T-helper 9 cell (primary cell): Measurements from ENCODE around the gene MYL11.
"Not testable (repeated sequence)": the region's sequence is repeated elsewhere in the genome, so short reads cannot be mapped to it uniquely, and the experiment has no call there.

Experiments
- DNase-seq: peaks from one replicate; pipeline ENCODE4 v3.0.0-alpha.2; 2020
- total RNA-seq, 2 donors: gene quantifications; one replicate each; lab custom pipeline; 2026; lab: John Stamatoyannopoulos, UW

Gene MYL11
- total RNA-seq: 0 to 0.49 reads per million in 2 donors

- no peak for DNase-seq
Observed at GRCh38 chr16:30374538-30374937, at the start of gene MYL11. Gene MYL11 (plus strand): TSS chr16:30374802. CDS start chr16:30374858, 56 bp downstream.

- peak; percentile 79 for DNase-seq
Observed at GRCh38 chr16:30334473-30334989, 40.1 kb upstream of the MYL11 start.

- DNase-seq: peak; percentile 72
Observed at GRCh38 chr16:30335028-30335597, 39.5 kb upstream of the MYL11 start.

GRCh38 chr16:30335598-30336474 lies 38.8 kb upstream of the MYL11 start:
- DNase-seq: no peak

GRCh38 chr16:30337964-30338357 lies 36.6 kb upstream of the MYL11 start:
- not testable (repeated sequence) for DNase-seq

DNA sequence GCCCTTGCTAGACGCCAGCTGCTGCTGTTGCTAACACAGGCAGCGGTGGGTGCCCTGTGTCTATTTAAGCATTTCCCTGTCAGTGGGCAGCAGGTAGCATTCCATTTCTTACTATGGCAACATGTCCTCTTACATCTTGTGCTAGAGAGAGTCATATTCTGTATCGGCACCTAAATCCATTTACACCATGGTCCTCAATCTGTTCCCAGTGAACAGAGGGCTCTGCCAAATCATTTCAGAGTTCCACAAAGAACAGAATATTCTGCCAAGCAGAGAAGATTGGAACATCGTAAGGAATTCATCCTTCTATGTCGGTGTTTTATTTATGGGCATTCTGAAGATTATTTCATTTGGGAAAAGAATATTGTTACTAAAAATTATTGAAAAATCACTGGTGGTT lies 35.9 kb upstream of the MYL11 start:
- DNase-seq: not testable (repeated sequence)

DNA sequence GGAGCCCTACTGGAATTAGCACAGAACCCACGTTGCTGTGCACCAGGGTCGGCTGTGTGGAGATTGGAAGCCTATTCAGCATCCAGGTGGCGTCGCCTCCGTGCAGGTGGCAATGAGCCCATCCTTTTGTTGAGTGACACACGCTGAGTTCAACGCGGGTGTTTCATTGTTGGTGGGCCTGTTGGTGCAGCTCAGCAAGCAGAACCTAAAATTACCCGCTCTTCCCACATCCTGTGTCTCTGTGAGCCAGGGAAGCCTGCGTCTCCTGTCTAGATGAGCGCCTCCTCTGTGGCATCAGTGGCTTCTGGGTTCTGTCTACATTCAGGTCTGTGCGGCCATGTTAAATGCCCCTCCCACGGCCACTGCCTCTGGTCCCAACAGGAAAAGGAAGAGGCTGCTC lies 34.0 kb upstream of the MYL11 start:
- no peak for DNase-seq

GRCh38 chr16:30341971-30342370 lies 32.6 kb upstream of the MYL11 start:
- not testable (repeated sequence) for DNase-seq

- no peak for DNase-seq
Observed at GRCh38 chr16:30342751-30343490, 31.7 kb upstream of the MYL11 start.

DNA sequence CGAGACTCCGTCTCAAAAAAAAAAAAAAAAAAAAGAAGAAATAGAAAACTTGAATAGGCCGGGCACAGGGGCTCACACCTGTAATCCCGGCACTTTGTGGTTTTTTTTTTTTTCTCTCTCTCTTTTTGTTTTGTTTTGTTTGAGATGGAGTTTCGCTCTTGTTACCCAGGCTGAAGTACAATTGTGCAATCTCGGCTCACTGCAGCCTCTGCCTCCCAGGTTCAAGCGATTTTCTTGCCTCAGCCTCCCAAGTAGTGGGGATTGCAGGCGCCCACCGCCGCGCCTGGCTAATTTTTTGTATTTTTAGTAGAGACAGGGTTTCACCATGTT lies 31.1 kb upstream of the MYL11 start:
- not testable (repeated sequence) for DNase-seq

DNA sequence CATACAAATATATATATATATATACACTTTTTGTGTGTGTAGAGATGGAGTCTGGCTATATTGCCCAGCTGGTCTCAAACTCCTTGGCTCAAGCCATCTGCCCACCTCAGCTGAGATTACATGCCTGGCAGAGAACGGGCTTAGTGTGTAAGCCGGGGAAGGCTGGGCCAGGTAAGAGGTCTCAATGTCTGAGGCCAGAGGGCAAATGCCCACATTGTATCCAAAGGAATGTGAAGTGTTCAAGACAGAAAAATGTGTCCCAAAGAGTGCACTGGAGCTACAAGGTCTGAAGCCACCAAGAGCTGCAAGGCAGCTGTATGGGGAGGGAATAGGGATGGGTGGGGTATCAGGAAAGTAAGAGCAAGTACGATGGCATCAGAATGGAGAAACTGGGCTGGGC lies 28.3 kb upstream of the MYL11 start:
- no peak for DNase-seq

- no peak for DNase-seq
Observed at GRCh38 chr16:30348113-30348512, 26.5 kb upstream of the MYL11 start.

- no peak for DNase-seq
Observed at GRCh38 chr16:30348929-30349328, 25.7 kb upstream of the MYL11 start.

DNA sequence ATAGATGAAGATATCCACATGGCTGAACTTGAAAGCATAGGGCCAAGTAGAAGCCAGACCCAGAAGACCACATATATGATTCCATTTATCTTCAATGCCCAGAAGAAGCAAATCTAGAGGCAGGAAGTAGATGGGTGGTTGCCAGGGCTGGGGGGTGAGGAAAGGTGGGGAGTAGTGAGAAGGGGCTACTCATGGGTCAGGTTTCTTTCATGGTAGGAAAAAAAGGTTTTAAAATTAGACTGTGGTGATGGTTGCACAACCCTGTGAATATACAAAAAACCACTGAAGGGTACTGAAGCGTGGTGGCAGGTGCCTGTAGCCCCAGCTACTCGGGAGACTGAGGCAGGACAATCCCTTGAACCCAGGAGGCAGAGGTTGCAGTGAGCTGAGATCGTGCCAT lies 24.9 kb upstream of the MYL11 start:
- DNase-seq: no peak

DNA sequence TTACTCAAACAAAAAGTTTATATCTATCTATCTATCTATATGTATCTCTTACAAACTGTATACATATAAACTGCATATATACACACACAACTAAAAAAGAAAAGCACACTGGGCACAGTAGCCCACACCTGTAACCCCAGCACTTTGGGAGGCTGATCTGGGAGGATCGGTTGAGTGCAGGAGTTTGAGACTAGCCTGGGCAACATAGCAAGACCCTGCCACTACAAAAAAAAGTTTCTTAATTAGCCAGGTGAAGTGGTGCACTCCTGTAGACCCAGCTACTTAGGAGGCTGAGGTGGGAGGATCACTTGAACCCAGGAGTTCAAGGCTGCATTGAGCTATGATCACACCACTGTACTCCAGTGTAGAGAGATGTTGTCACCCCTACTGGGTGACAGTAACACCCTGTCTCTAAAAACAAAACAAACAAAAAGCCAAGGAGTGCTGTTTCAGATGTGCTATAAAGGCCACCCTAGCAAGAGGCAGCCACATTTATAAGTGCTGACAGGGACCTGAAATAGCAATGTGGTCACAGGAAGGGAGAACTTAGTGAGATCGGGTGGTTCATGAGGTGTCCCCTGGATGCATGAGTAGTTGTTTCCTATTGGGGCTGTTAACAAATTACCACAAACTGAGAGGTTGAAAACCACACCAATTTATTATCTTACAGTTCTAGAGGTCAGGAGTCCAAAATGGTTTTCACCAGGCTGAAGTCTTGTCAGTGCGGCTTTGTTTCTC lies 24.3 kb upstream of the MYL11 start:
- DNase-seq: no peak

DNA sequence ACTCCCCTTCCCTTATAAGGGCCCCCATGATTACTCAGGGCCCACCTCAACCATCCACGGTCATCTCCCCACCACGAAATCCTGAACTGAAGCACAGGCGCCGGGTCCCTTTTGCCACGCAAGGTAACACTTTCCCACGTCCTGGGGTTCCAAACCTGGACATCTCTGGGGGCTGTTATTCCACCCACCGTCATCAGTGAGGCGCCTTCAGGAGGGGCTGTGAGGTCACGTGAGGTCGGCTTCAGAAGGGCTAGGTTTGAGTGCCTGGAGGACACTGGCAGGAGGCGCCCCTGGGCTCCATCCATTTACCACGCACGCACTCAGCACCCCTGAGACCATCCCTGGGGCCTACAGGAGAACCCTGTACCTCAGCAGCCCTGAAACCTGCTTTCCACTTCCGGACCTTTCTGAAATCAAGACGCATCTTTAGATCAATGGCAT lies 23.6 kb upstream of the MYL11 start:
- no peak for DNase-seq

DNA sequence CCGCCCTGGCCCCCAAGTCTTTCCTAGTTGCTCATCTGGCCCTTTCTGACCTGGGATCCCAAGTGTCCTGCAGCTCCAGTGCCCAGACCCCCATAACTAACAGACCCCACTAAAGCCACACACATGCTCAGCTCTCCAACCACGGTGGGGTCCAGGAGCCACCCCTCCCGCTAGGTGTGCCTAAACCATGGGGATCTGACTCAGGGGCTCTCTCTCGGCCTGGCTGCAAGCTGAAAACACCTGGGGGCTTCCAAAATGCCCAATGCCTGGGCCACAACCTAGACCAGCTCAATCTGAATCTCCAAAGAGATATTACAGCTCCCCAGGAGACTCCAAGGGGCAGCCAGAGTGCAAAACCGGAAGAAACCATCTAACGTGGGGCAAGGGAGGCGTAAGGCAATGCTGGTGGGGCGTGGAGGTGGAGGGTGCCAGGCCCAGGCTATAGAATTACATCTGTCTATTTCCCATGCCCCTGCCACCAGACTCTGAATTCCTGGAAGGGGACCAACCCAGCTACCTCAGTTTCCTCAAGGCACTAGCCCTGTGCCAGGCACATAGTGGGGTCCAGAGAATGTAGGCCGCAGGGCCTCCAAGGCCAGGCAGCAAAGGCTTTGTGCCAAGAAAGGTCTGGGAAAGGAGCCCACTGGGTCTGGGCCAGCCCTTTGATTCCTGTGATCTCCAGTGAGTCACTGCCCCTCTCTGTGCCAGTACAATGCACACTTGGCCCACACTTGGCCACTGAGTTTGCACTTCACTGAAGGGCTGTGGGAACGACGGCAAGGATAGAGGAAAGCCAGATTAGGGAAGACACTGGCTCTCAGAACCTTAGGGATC lies 22.8 kb upstream of the MYL11 start:
- no peak for DNase-seq

GRCh38 chr16:30352488-30353401 lies 21.9 kb upstream of the MYL11 start:
- no peak for DNase-seq

DNA sequence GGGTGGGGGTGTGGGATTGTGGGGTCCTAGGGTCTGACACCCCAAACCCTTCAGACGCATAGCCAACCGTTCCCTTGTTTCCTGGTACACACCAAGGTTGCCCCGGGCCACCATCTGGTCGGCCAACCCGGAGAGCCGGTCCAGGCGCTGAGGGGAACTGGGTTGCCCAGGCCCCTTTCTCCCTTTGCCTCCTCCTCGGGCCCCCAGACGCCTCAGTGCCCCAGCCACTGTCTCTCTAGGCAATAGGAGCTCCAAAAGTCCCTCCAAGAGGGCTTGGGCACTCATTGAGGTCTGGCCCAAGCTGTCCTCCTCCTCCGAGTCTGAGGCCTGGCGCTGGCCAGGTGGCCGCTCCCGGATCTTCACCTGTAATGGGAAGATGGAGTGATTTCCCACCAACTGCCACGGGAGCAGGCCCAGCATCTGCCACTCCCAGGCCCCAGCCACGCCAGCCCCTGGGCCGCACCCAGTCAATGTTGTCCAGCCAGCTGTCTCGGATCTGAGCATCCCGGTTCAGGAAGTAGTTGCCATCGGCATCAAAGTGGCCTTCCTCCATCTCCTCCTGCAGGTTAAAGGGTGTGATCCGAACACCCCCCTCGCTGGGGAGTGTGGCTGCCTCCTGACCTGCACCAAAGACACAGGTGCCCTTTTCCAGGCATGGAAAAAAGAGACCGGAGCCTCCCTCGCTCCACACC lies 21.0 kb upstream of the MYL11 start:
- no peak for DNase-seq
